GM23338 (cell line): ENCODE measurements around the gene ZBTB8OS. TPM values are rescaled to one million over a fixed set of nuclear protein-coding genes. Genes with fewer than 3 reads are reported as not detected.

Experiments used
- ATAC-seq: fragments of 200-7000 bp; cut with Tn5 transposase; 3 replicates; pipeline ENCODE4 v1.9.1; 2020
- DNase-seq: peaks from one replicate; pipeline ENCODE4 v3.0.0-alpha.2; 2015; ENCODE audit warnings: low spot score
- H2AFZ ChIP-seq: fragments of 200-600 bp; sonication (generic); 2 replicates; pipeline ENCODE4 v1.8.0; 2016; ENCODE audit warnings: antibody characterized with exemption, mild to moderate bottlenecking, moderate library complexity
- H3F3A ChIP-seq: fragments of 200-600 bp; sonication (generic); replicated peaks from 2 replicates; pipeline ENCODE4 v1.8.0; 2017; ENCODE audit warnings: antibody characterized with exemption, mixed run types, low read depth
- H3K27ac ChIP-seq: fragments of 200-600 bp; sonication (generic); 2 replicates; pipeline ENCODE4 v1.6.1; 2016; ENCODE audit warnings: low read depth
- H3K27me3 ChIP-seq: fragments of 200-600 bp; sonication (generic); 2 replicates; pipeline ENCODE4 v1.8.0; 2016; ENCODE audit warnings: mild to moderate bottlenecking, mixed run types, moderate library complexity; ENCODE audit not compliant: insufficient read depth
- H3K36me3 ChIP-seq: fragments of 200-600 bp; sonication (generic); 2 replicates; pipeline ENCODE4 v1.8.0; 2016; ENCODE audit warnings: mild to moderate bottlenecking; ENCODE audit not compliant: insufficient read depth
- H3K4me1 ChIP-seq: fragments of 200-600 bp; sonication (generic); 2 replicates; pipeline ENCODE4 v1.8.0; 2016; ENCODE audit warnings: mild to moderate bottlenecking, moderate library complexity; ENCODE audit not compliant: insufficient read depth
- H3K4me2 ChIP-seq: fragments of 200-600 bp; sonication (generic); 2 replicates; pipeline ENCODE4 v1.7.1; 2017; ENCODE audit warnings: mixed run types
- H3K4me3 ChIP-seq: fragments of 200-600 bp; sonication (generic); 2 replicates; pipeline ENCODE4 v1.6.1; 2016; ENCODE audit warnings: mixed run types
- H3K79me2 ChIP-seq: fragments of 200-600 bp; sonication (generic); replicated peaks from 2 replicates; pipeline ENCODE4 v1.8.0; 2017; ENCODE audit warnings: mild to moderate bottlenecking; ENCODE audit not compliant: insufficient read depth
- H3K9me2 ChIP-seq: fragments of 200-600 bp; sonication (generic); 2 replicates; pipeline ENCODE4 v1.8.0; 2017; ENCODE audit not compliant: insufficient read depth
- H4K20me1 ChIP-seq: fragments of 200-600 bp; sonication (generic); replicated peaks from 2 replicates; pipeline ENCODE4 v1.8.0; 2017; ENCODE audit warnings: mild to moderate bottlenecking; ENCODE audit not compliant: insufficient read depth
- H3K27ac Mint-ChIP-seq: 2 replicates; pipeline ENCODE4 v1.8.0; 2020; ENCODE audit warnings: inconsistent platforms, mild to moderate bottlenecking, moderate library complexity, mixed read lengths
- H3K27me3 Mint-ChIP-seq: 3 replicates; pipeline ENCODE4 v1.8.0; 2022; ENCODE audit warnings: low read depth, mild to moderate bottlenecking, moderate library complexity, mixed read lengths, inconsistent platforms; ENCODE audit not compliant: insufficient read depth, poor library complexity
- H3K36me3 Mint-ChIP-seq: 3 replicates; pipeline ENCODE4 v1.8.0; 2021; ENCODE audit warnings: low read depth, mild to moderate bottlenecking, inconsistent platforms, moderate library complexity, mixed read lengths
- H3K4me1 Mint-ChIP-seq: 3 replicates; pipeline ENCODE4 v1.8.0; 2020; ENCODE audit warnings: mild to moderate bottlenecking, inconsistent platforms, mixed read lengths
- H3K4me3 Mint-ChIP-seq: 3 replicates; pipeline ENCODE4 v1.8.0; 2021; ENCODE audit warnings: moderate library complexity, mild to moderate bottlenecking, inconsistent platforms, mixed read lengths
- H3K9me3 Mint-ChIP-seq: 3 replicates; pipeline ENCODE4 v1.8.0; 2020; ENCODE audit warnings: moderate library complexity, mild to moderate bottlenecking, inconsistent platforms, mixed read lengths
- CREB1 ChIP-seq: fragments of 250-450 bp; sonication (Bioruptor Pico); IDR thresholded peaks from 2 replicates; pipeline ENCODE4 v1.5.0; 2020; ENCODE audit warnings: low read depth, mild to moderate bottlenecking, moderate library complexity
- CTCF ChIP-seq, 2 experiments: fragments of 200-600 bp in 1 of 2; sonication (generic) in 1 of 2; conservative IDR thresholded peaks; 2 replicates each; pipeline versions ENCODE4 v1.5.1 to v1.6.1; 2016 to 2017; ENCODE audit warnings: antibody characterized with exemption in 2 of 2, low read depth in 2 of 2, mild to moderate bottlenecking in 2 of 2, moderate library complexity in 1 of 2
- ETS1 ChIP-seq: IDR thresholded peaks from 2 replicates; pipeline ENCODE4 v1.6.1; 2016; ENCODE audit warnings: antibody characterized with exemption
- EZH2 ChIP-seq: fragments of 200-600 bp; sonication (generic); IDR thresholded peaks from one replicate; pipeline ENCODE4 v1.8.0; 2017; ENCODE audit warnings: antibody characterized with exemption, mild to moderate bottlenecking, low read depth; ENCODE audit not compliant: unreplicated experiment
- EZH2phosphoT487 ChIP-seq: fragments of 200-600 bp; sonication (generic); IDR thresholded peaks from one replicate; pipeline ENCODE4 v1.8.1; 2018; ENCODE audit warnings: antibody characterized with exemption; ENCODE audit not compliant: unreplicated experiment
- JUNB ChIP-seq: IDR thresholded peaks from one replicate; pipeline ENCODE4 v1.6.1; 2016; ENCODE audit warnings: antibody characterized with exemption; ENCODE audit not compliant: unreplicated experiment
- NANOG ChIP-seq: IDR thresholded peaks from 2 replicates; pipeline ENCODE4 v1.6.1; 2016; ENCODE audit warnings: antibody characterized with exemption, borderline replicate concordance
- POLR2AphosphoS5 ChIP-seq: IDR thresholded peaks from 2 replicates; pipeline ENCODE4 v1.6.1; 2016; ENCODE audit warnings: antibody characterized with exemption, low read depth
- STAT1 ChIP-seq: IDR thresholded peaks from one replicate; pipeline ENCODE4 v1.6.1; 2016; ENCODE audit warnings: antibody characterized with exemption; ENCODE audit not compliant: unreplicated experiment
- ZNF114 ChIP-seq: fragments of 250-450 bp; sonication (Bioruptor Pico); IDR thresholded peaks from 2 replicates; pipeline ENCODE4 v1.5.0; 2020; ENCODE audit warnings: mild to moderate bottlenecking, moderate library complexity
- ZNF331 ChIP-seq: fragments of 250-450 bp; sonication (Bioruptor Pico); IDR thresholded peaks from 2 replicates; pipeline ENCODE4 v1.5.0; 2020; ENCODE audit warnings: low read depth, mild to moderate bottlenecking, moderate library complexity
- ZNF462 ChIP-seq: fragments of 250-450 bp; sonication (Bioruptor Pico); IDR thresholded peaks from 2 replicates; pipeline ENCODE4 v1.5.0; 2020; ENCODE audit warnings: mild to moderate bottlenecking, moderate library complexity
- polyA plus RNA-seq: library from polyadenylated mRNA; unstranded; fragments of >200 nt; fragmentation: Nextera tagmentation; extraction: Ambion mirVana; gene quantifications from 2 replicates; pipeline ENCODE4 v1.2.1, GENCODE V29; 2016
- total RNA-seq: library from RNA; depleted of rRNA; stranded (reverse); fragments of >200 nt; shearing (Covaris generic); gene quantifications from 2 replicates; pipeline ENCODE4 v1.2.3, GENCODE V29; 2014
- TF ChIP-seq, protein P1 (sequence below): IDR thresholded peaks from one replicate; pipeline ENCODE4 v1.6.1; 2018; ENCODE audit warnings: antibody characterized with exemption; ENCODE audit not compliant: unreplicated experiment

Gene ZBTB8OS
- total and polyA plus RNA-seq, 2 experiments from 2014 or later: 22.0 to 159 TPM

DNA sequence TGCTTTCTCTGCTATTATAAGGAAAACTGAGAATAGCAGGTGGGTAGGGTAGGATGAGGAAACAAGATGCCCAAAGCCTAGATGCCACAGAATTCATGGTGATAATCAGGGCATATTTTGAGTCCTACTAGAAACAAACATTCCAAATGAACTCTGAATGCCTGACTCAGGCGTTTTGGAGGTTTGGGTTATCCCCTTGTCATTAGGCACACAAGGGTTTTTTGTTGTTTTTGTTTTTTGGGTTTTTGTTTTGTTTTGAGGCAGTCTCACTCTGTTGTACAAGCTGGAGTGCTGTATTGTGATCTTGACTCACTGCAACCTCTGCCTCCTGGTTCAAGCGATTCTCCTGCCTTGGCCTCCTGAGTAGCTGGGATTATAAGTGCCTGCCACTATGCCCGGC, 33.0 kb upstream of the ZBTB8OS start:
- H3F3A ChIP-seq: peaks cover 42% of the 10 kb centered on the region; the same call in 1 of the 2 replicates
- no peaks in the 10 kb centered on the region for H3K4me1 ChIP-seq
- H4K20me1 ChIP-seq: peaks cover 11% of the 10 kb centered on the region
- Mint-ChIP-seq H3K4me1 (no peaks in the 10 kb centered on the region), H3K27ac (no peak overlapping the region), H3K36me3 (peaks cover 66% of the 10 kb centered on the region; the same call in 2 of the 3 replicates), H3K4me3 (no peak overlapping the region), H3K9me3 (no peaks in the 10 kb centered on the region), H3K27me3 (peaks cover 4% of the 10 kb centered on the region)
- no peaks in the 10 kb centered on the region for H3K27me3 ChIP-seq
- no peaks in the 10 kb centered on the region for H3K9me2 ChIP-seq
- peak overlapping the region; percentile 33 for H3K27ac ChIP-seq
- no peak overlapping the region for H3K4me3 ChIP-seq
- H3K79me2 ChIP-seq: no peaks in the 10 kb centered on the region
- no peak overlapping the region for H2AFZ ChIP-seq
- TF ChIP-seq POLR2AphosphoS5 (no peak), NANOG (no peak), STAT1 (no peak), CREB1 (CRISPR knock-in tag) (no peak), ZNF114 (CRISPR knock-in tag) (no peak), JUNB (no peak), ETS1 (no peak), EZH2phosphoT487 (no peak), ZNF331 (no peak), ZNF462 (no peak), EZH2 (no peak), CTCF (conservative IDR thresholded peaks at IDR 0.05; ENCODE audit: low read depth in 2 of 2) (no peak)
- TF ChIP-seq, protein P1, sequence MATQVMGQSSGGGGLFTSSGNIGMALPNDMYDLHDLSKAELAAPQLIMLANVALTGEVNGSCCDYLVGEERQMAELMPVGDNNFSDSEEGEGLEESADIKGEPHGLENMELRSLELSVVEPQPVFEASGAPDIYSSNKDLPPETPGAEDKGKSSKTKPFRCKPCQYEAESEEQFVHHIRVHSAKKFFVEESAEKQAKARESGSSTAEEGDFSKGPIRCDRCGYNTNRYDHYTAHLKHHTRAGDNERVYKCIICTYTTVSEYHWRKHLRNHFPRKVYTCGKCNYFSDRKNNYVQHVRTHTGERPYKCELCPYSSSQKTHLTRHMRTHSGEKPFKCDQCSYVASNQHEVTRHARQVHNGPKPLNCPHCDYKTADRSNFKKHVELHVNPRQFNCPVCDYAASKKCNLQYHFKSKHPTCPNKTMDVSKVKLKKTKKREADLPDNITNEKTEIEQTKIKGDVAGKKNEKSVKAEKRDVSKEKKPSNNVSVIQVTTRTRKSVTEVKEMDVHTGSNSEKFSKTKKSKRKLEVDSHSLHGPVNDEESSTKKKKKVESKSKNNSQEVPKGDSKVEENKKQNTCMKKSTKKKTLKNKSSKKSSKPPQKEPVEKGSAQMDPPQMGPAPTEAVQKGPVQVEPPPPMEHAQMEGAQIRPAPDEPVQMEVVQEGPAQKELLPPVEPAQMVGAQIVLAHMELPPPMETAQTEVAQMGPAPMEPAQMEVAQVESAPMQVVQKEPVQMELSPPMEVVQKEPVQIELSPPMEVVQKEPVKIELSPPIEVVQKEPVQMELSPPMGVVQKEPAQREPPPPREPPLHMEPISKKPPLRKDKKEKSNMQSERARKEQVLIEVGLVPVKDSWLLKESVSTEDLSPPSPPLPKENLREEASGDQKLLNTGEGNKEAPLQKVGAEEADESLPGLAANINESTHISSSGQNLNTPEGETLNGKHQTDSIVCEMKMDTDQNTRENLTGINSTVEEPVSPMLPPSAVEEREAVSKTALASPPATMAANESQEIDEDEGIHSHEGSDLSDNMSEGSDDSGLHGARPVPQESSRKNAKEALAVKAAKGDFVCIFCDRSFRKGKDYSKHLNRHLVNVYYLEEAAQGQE: no peak
- peaks cover 69% of the 10 kb centered on the region for H3K36me3 ChIP-seq
- ATAC-seq (no peak), DNase-seq (no peak)
- H3K4me2 ChIP-seq: no peak overlapping the region
